Esophagus squamous epithelium (tissue), 5 donors: ENCODE measurements around the gene SLC4A7. TPM values are rescaled to one million over a fixed set of nuclear protein-coding genes. Genes with fewer than 3 reads are reported as not detected.

ENCODE experiments used
- DNase-seq: peaks from one replicate; lab custom pipeline; 2025; lab: John Stamatoyannopoulos, UW
- H3K27ac ChIP-seq, 4 donors: fragments of 200-600 bp; sonication (generic); one replicate each; pipeline ENCODE4 v1.5.1; 2016 to 2019; ENCODE audit warnings: mild to moderate bottlenecking in 1 of 4
- H3K27me3 ChIP-seq, 4 donors: fragments of 200-600 bp; sonication (generic); 1 replicate in 3 of 4; 2 replicates in 1 of 4; pipeline versions ENCODE4 v1.5.1 to v1.6.0; 2017 to 2021; ENCODE audit warnings: antibody characterized with exemption in 1 of 4
- H3K36me3 ChIP-seq, 3 donors: fragments of 200-600 bp; sonication (generic); one replicate each; pipeline ENCODE4 v1.5.1; 2016 to 2019
- H3K4me1 ChIP-seq, 3 donors: fragments of 200-600 bp; sonication (generic); one replicate each; pipeline ENCODE4 v1.5.1; 2017 to 2019
- H3K4me3 ChIP-seq, 4 donors: fragments of 200-600 bp; sonication (generic); 1 replicate in 3 of 4; 2 replicates in 1 of 4; pipeline ENCODE4 v1.5.1; 2016 to 2019; ENCODE audit warnings: mild to moderate bottlenecking in 2 of 4, moderate library complexity in 1 of 4
- H3K9me3 ChIP-seq, 3 donors: fragments of 200-600 bp; sonication (generic); one replicate each; pipeline ENCODE4 v1.5.1; 2016 to 2019
- POLR2A ChIP-seq, 4 donors: fragments of 450-650 bp; IDR thresholded peaks; one replicate each; pipeline ENCODE4 v1.6.1; 2017; ENCODE audit warnings: antibody characterized with exemption in 4 of 4, mild to moderate bottlenecking in 4 of 4, moderate library complexity in 3 of 4
- WGBS, 2 donors: methylation state at CpG; one replicate each; pipeline ENCODE4 v1.1.5; 2018; 5-methylcytosine and 5-hydroxymethylcytosine counted together
- intact Hi-C: fragments of 100-400 bp; cut with DNase I; formaldehyde crosslinking; loops from one replicate; pipeline ENCODE4 v1.15.0; 2022
- total RNA-seq, 4 donors: library from RNA; depleted of rRNA; stranded (reverse); fragments of >200 nt; gene quantifications; one replicate each; pipeline ENCODE4 v1.1.0, GENCODE V29; 2016
- TF ChIP-seq, protein P1 (sequence below), 6 experiments: fragments of 450-650 bp in 4 of 6; fragments of 200-600 bp in 2 of 6; sonication (generic) in 2 of 6; IDR thresholded peaks; one replicate each; pipeline ENCODE4 v1.5.1; 2016 to 2019; ENCODE audit warnings: antibody characterized with exemption in 6 of 6, mild to moderate bottlenecking in 4 of 6, moderate library complexity in 4 of 6
- donor health status: DM: yes; HTN: yes; CAD: no.

The SLC4A7 gene
- total RNA-seq, 4 donors from 2014 or later = 17.2 to 50.4 (median 30.5) TPM

DNA sequence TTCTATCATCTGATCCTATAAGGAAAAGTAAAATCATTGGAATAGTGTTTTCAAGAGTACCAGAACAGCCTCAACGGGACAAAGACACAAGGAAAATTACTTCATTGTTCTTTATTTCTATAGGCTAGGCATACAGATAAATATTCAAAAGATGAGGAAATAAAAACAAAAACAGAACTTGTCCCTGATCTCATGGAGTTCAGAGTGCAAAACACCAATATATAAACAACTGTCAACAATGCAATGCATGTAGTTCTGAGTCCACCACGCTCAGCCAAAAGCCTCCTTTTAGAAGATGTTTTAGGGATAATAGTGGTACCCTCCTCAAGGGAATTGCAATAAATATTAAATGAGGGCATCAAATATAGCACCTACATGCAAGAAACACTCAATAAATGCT, 4.6 kb upstream of the SLC4A7 start:
- TF ChIP-seq, protein P1, sequence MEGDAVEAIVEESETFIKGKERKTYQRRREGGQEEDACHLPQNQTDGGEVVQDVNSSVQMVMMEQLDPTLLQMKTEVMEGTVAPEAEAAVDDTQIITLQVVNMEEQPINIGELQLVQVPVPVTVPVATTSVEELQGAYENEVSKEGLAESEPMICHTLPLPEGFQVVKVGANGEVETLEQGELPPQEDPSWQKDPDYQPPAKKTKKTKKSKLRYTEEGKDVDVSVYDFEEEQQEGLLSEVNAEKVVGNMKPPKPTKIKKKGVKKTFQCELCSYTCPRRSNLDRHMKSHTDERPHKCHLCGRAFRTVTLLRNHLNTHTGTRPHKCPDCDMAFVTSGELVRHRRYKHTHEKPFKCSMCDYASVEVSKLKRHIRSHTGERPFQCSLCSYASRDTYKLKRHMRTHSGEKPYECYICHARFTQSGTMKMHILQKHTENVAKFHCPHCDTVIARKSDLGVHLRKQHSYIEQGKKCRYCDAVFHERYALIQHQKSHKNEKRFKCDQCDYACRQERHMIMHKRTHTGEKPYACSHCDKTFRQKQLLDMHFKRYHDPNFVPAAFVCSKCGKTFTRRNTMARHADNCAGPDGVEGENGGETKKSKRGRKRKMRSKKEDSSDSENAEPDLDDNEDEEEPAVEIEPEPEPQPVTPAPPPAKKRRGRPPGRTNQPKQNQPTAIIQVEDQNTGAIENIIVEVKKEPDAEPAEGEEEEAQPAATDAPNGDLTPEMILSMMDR (IDR thresholded peaks at IDR 0.05) = no peak
- TF ChIP-seq POLR2A (IDR thresholded peaks at IDR 0.05) = no peak
- H3K4me1 ChIP-seq = peaks cover 0 to 21% (median 0%) of the 10 kb centered on the region in 3 donors
- DNase-seq = no peak
- H3K9me3 ChIP-seq = no peaks in the 10 kb centered on the region
- H3K36me3 ChIP-seq = no peaks in the 10 kb centered on the region
- intact Hi-C loops = loop anchor here (10.0 kb wide), 2 partner anchors 96 to 166 kb away; no protein-coding TSS in a partner anchor
- no peaks in the 10 kb centered on the region for H3K27me3 ChIP-seq
- no peak overlapping the region for H3K27ac ChIP-seq
- no peak overlapping the region for H3K4me3 ChIP-seq
- 88 to 93% methylated on average over 2 of the region's 2 CpGs for WGBS, 2 donors

DNA sequence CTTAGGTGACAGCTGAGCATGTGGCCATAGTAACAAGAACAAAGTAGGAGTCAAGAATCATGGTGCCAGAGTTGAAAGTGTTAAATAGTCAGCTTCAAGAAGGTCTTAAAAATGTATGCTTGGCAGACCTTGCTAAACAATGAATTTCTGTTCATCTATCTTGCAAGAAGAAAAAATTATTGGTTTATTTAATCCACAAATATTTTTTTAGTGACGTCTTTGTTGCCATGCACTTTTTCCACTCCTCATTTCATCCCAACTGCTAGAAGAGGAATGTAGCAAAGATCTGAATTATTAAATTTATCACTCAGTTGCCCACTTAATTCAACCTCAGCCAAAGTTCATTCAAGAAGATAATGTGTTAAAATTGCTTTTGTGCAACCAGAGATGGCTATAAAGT, 3.2 kb upstream of the SLC4A7 start:
- H3K4me3 ChIP-seq = no peak overlapping the region
- intact Hi-C loops = loop anchor here (10.0 kb wide), 2 partner anchors 97 to 167 kb away; no protein-coding TSS in a partner anchor
- peaks cover 0 to 30% (median 5%) of the 10 kb centered on the region in 3 donors for H3K4me1 ChIP-seq
- WGBS, 2 donors = 47 to 58% methylated on average over 1 of the region's 1 CpG
- no peaks in the 10 kb centered on the region for H3K36me3 ChIP-seq
- no peak overlapping the region for H3K27ac ChIP-seq
- no peaks in the 10 kb centered on the region for H3K27me3 ChIP-seq
- DNase-seq = no peak
- TF ChIP-seq, protein P1 (IDR thresholded peaks at IDR 0.05) = no peak
- no peak for TF ChIP-seq POLR2A (IDR thresholded peaks at IDR 0.05)
- no peaks in the 10 kb centered on the region for H3K9me3 ChIP-seq

DNA sequence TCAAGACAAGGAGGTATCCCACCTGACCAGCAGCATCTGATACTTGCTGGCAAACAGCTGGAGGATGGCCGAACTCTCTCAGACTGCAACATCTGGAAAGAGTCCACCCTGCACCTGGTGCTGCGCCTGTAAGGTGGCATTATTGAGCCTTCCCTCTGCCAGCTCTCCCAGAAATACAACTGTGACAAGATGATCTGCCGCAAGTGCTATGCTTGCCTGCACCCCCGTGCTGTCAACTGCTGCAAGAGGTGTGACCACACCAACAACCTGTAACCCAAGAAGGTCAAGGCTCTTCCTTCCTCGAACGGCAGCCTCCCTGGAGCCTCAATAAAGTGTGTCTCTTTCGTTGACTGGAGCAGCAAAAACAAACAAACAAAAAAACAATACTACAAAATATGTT, 2.2 kb upstream of the SLC4A7 start:
- intact Hi-C loops = loop anchor here (10.0 kb wide), 2 partner anchors 98 to 168 kb away; no protein-coding TSS in a partner anchor
- H3K4me3 ChIP-seq = no peak overlapping the region
- DNase-seq = no peak
- WGBS, 2 donors = 83% methylated on average over 6 to 7 of the region's 7 CpGs
- peak overlapping the region in 3 of 4 donors; percentile 26 to 99 (median 40) for H3K27ac ChIP-seq
- H3K36me3 ChIP-seq = no peaks in the 10 kb centered on the region
- no peak for TF ChIP-seq POLR2A (IDR thresholded peaks at IDR 0.05)
- H3K27me3 ChIP-seq = no peaks in the 10 kb centered on the region
- no peaks in the 10 kb centered on the region for H3K9me3 ChIP-seq
- peaks cover 0 to 40% (median 13%) of the 10 kb centered on the region in 3 donors for H3K4me1 ChIP-seq

DNA sequence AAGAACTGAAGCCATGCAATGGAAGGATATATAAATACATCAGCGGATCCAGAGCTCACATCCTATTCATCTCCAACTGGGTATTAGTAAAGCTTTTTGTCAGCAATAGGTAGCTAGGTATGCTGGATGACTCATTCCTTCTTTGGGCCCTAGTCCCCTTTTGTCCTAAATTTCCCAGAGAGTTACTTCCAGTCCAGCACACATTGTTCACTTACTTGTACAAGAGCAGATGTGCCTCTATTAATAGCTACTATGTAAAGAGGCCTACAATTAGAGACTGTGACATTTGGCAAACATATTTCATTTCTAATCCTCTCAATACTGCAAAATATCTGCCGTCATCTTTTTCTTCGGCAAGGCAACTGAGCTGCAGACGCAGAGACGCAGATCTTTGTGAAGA, 1.7 kb upstream of the SLC4A7 start:
- WGBS, 2 donors = 68 to 79% methylated on average over 5 of the region's 5 CpGs
- intact Hi-C loops = loop anchor here (10.0 kb wide), 2 partner anchors 99 to 169 kb away; no protein-coding TSS in a partner anchor
- no peak for DNase-seq
- Histone ChIP-seq H3K4me3 (no peak overlapping the region), H3K27me3 (no peaks in the 10 kb centered on the region), H3K9me3 (no peaks in the 10 kb centered on the region), H3K36me3 (no peaks in the 10 kb centered on the region), H3K4me1 (peaks cover 0 to 45% (median 13%) of the 10 kb centered on the region in 3 donors), H3K27ac (peak overlapping the region in 3 of 4 donors; percentile 40 to 99 (median 91))
- TF ChIP-seq, protein P1 (IDR thresholded peaks at IDR 0.05) = no peak
- TF ChIP-seq POLR2A (IDR thresholded peaks at IDR 0.05) = no peak

DNA sequence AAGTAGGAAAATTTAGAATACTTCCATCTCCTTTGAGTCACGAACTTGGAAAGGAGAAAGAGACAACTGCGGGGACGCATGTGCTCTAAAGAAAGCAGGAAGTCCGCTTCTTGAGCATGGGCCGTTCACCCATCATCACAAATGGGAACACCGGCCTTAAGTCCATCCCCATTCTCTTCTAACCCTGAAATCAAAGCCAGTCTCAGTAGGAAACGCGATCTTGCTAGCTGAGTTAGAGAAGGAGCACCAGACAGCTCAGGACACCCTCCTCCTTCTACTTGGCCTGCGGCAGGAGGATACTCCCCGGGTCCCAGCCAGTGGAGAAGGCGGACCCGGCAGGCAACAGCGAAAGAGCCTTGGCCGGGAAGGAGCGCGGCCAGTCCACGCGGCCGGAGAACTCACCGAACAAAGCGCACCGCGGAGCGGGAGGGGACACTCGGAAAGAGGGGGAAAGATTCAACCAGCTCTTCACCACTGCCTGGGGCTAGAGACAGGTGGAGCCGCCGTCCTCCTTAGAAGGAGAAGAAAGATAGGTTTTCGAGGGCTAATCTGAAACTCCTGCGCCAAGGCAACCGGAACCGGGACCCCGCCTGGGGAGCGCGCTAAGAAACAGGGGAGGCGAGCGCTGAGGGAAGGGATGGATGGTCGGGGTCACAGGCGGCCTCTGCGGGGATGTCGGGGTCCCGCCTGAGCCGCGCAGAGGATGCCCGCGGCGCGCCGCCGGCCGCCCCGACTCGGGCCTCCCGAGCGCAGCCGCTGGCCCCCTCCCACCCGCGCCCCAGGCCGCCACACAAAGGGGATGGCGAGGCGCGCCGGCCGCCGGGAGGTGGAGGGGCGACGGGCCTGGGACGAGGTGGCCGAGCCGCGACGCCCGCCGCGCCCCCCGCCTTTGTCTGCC, 818 bp downstream of the SLC4A7 start:
- Histone ChIP-seq H3K4me1 (peaks cover 0 to 65% (median 13%) of the 10 kb centered on the region in 3 donors), H3K9me3 (no peaks in the 10 kb centered on the region), H3K36me3 (no peaks in the 10 kb centered on the region), H3K27ac (peak overlapping the region; percentile 91 to 99 (median 95)), H3K27me3 (no peaks in the 10 kb centered on the region), H3K4me3 (peak overlapping the region; percentile 77 to 99 (median 82))
- WGBS, 2 donors = 0% methylated on average over 6 to 24 of the region's 75 CpGs
- peak in 2 of 4 donors; percentile 27 to 48 for TF ChIP-seq POLR2A (IDR thresholded peaks at IDR 0.05)
- TF ChIP-seq, protein P1 (IDR thresholded peaks at IDR 0.05) = no peak
- no peak for DNase-seq
- intact Hi-C loops = loop anchor here (10.0 kb wide), 2 partner anchors 101 to 171 kb away; no protein-coding TSS in a partner anchor
